ENCODE results near the gene PPIE. TPM values are rescaled to one million over a fixed set of nuclear protein-coding genes. Genes with fewer than 3 reads are reported as not detected.
"Not testable (repeated sequence)": the region's sequence is repeated elsewhere in the genome, so short reads cannot be mapped to it uniquely, and the experiment has no call there.

Gene PPIE
- total RNA-seq, 3 donors from 2014 or later: 30.9 to 46.8 (median 41.8) TPM

- ATAC-seq (no peak), DNase-seq (no peak)
- intact Hi-C loops (cut with DNase I, micrococcal nuclease): no loop called here
- no peak overlapping the region for H3K4me3 ChIP-seq
- TF ChIP-seq, protein P1, sequence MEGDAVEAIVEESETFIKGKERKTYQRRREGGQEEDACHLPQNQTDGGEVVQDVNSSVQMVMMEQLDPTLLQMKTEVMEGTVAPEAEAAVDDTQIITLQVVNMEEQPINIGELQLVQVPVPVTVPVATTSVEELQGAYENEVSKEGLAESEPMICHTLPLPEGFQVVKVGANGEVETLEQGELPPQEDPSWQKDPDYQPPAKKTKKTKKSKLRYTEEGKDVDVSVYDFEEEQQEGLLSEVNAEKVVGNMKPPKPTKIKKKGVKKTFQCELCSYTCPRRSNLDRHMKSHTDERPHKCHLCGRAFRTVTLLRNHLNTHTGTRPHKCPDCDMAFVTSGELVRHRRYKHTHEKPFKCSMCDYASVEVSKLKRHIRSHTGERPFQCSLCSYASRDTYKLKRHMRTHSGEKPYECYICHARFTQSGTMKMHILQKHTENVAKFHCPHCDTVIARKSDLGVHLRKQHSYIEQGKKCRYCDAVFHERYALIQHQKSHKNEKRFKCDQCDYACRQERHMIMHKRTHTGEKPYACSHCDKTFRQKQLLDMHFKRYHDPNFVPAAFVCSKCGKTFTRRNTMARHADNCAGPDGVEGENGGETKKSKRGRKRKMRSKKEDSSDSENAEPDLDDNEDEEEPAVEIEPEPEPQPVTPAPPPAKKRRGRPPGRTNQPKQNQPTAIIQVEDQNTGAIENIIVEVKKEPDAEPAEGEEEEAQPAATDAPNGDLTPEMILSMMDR (IDR thresholded peaks at IDR 0.05): no peak
- no peaks in the 10 kb centered on the region for H3K4me1 ChIP-seq (ENCODE audit: low read depth)
- peaks cover 5% of the 10 kb centered on the region for H3K36me3 ChIP-seq (ENCODE audit: low read depth)
- H3K9me3 ChIP-seq: no peaks in the 10 kb centered on the region
Observed at GRCh38 chr1:39759436-39759726, 20.7 kb downstream of the PPIE start.

- Histone ChIP-seq H3K4me3 (no peak overlapping the region), H3K9me3 (no peaks in the 10 kb centered on the region), H3K36me3 (ENCODE audit: low read depth) (no peaks in the 10 kb centered on the region), H3K4me1 (ENCODE audit: low read depth) (no peaks in the 10 kb centered on the region)
- no peak for DNase-seq
- intact Hi-C loops (cut with DNase I, micrococcal nuclease): no loop called here
- ATAC-seq: no peak
- TF ChIP-seq, protein P1 (IDR thresholded peaks at IDR 0.05): no peak
Observed at GRCh38 chr1:39760074-39761008, 21.7 kb downstream of the PPIE start.

- Histone ChIP-seq H3K9me3 (no peaks in the 10 kb centered on the region), H3K36me3 (ENCODE audit: low read depth) (no peaks in the 10 kb centered on the region), H3K4me3 (no peak overlapping the region), H3K4me1 (ENCODE audit: low read depth) (no peaks in the 10 kb centered on the region)
- no peak for ATAC-seq
- intact Hi-C loops (cut with DNase I, micrococcal nuclease): no loop called here
- TF ChIP-seq, protein P1 (IDR thresholded peaks at IDR 0.05): no peak
- DNase-seq: no peak
Observed at GRCh38 chr1:39761016-39761415, 22.3 kb downstream of the PPIE start.

DNA sequence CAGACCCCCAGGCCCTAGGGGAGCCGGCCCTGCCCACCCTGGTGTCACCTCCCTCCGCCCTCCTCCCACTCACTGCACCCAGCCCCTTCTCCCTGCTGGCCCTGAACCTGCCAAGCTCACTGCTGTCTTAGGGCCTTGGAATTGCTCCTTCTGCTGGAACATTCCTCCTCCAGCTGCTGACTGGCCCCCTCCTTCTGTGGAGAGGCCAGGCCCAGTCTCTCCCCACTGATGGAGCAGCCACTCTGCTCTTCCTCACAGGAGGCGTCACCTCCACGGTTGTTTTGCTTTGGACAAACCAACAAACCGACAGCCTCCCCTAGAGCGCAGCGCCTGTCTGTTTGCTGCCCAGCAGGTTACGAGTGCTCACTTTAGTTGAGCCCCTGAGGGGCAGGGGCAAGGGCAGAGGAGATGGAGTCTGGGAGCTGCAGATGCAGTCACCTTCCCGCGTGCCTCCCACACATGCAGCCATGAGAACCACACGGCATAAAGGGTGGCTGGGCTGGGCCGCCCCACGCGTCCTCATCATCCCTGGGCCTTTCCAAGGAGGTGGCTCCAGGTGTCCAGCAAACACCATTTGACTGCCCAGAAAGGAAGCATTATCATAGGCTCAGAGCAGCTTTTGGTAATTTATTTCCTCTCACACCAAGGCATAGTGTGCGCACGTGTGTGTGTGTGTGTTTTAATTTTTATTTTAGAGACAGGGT is 23.0 kb downstream of the PPIE start:
- Histone ChIP-seq H3K36me3 (ENCODE audit: low read depth) (no peaks in the 10 kb centered on the region), H3K4me3 (no peak overlapping the region), H3K9me3 (no peaks in the 10 kb centered on the region), H3K4me1 (ENCODE audit: low read depth) (no peaks in the 10 kb centered on the region)
- intact Hi-C loops (cut with DNase I, micrococcal nuclease): no loop called here
- DNase-seq (no peak), ATAC-seq (no peak)
- TF ChIP-seq, protein P1 (IDR thresholded peaks at IDR 0.05): no peak

DNA sequence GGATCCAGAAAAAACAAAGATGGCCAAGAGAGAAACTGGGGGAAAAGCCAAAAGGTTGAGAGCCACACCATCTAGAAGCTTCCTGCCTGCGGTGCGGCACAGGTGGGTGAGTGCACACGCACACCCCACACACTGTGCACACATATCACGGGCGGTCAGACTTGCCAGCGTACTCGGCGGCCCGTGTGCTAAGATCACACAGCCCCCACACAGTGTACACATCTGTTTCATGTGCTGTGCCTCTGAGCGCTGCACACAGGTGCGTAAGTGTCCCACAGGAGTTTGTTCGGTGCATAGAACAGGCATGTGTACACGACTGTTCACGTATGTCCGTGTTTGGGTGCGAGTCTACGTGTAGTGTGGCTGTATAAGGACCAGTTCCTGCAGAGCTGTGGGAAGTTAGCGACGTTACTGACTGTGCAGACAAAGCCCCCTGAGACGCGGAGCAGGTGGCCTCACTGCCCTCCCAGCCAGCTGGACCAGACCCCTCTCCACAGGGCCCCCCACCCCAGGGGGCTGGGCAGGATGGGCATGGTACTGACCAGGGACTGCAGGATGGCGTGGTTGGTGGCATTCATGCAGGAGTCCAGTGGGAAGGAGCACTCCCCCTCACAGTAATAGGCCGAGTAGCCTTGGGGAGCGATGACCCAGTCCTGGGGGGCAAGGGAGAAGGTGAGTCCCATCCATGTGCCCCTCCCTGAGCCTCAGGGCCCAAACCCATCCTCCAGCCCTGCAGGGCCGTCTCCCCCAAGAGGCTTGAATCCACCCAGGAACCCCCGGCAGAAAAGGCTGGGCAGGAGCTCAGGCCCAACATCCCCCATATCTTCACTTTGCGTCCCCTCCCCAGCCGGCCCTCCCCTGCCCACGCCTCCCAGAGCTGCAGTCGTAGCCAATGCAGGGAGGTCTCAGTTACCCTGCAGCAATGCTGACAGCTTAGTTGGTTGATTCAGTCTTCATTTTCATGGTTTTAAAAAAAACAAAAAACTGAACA is 24.2 kb downstream of the PPIE start:
- intact Hi-C loops (cut with DNase I, micrococcal nuclease): no loop called here
- Histone ChIP-seq H3K9me3 (no peaks in the 10 kb centered on the region), H3K4me3 (no peak overlapping the region), H3K4me1 (ENCODE audit: low read depth) (no peaks in the 10 kb centered on the region), H3K36me3 (ENCODE audit: low read depth) (no peaks in the 10 kb centered on the region)
- ATAC-seq (no peak), DNase-seq (no peak)
- TF ChIP-seq, protein P1 (IDR thresholded peaks at IDR 0.05): no peak

- ATAC-seq; H3K4me1 ChIP-seq (ENCODE audit: low read depth); H3K9me3 ChIP-seq; DNase-seq; intact Hi-C loops (cut with DNase I, micrococcal nuclease); H3K36me3 ChIP-seq (ENCODE audit: low read depth); H3K4me3 ChIP-seq: not testable (repeated sequence)
Observed at GRCh38 chr1:39763619-39764374, 25.1 kb downstream of the PPIE start.

DNA sequence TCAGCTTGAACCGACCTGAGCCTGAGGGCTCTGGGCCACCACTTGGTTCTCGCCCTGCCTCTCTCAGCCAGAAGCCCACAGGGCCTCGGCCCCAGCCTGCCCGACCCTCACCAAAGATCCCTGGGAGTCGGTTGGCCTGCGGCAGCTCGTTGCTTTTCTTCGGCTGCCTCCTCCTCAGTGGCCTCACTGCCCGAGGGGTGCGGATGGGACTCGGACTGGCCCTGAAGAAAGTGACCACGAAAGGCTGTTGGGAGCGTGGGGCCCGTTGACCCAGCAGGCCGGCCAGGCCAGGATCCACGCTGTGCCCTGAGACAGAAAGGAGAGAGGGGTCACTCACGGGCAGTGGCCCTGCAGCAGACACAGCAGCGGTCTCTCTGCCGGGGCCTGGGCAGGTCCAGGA is 25.8 kb downstream of the PPIE start:
- ATAC-seq; H3K4me3 ChIP-seq; intact Hi-C loops (cut with DNase I, micrococcal nuclease); H3K4me1 ChIP-seq (ENCODE audit: low read depth); DNase-seq; H3K9me3 ChIP-seq; H3K36me3 ChIP-seq (ENCODE audit: low read depth): not testable (repeated sequence)
